Left ventricle myocardium inferior (tissue), 1 donor: Measurements from ENCODE around the gene PNPLA6. TPM values are rescaled to one million over a fixed set of nuclear protein-coding genes. Genes with fewer than 3 reads are reported as not detected.
A peak's percentile ranks its signal among the peaks of the same experiment; 100 is the strongest.

Source experiments
- DNase-seq: peaks from one replicate; pipeline ENCODE4 v3.0.0-alpha.2; 2020
- H3K27ac ChIP-seq: fragments of 200-600 bp; replicated peaks from 2 replicates; pipeline ENCODE4 v1.8.0; 2021
- H3K27me3 ChIP-seq: fragments of 200-600 bp; 2 replicates; pipeline ENCODE4 v1.8.0; 2021; ENCODE audit warnings: low read depth
- H3K36me3 ChIP-seq: fragments of 200-600 bp; 2 replicates; pipeline ENCODE4 v1.8.0; 2021
- H3K4me1 ChIP-seq: fragments of 200-600 bp; 2 replicates; pipeline ENCODE4 v1.8.0; 2021
- H3K4me3 ChIP-seq: fragments of 200-600 bp; 2 replicates; pipeline ENCODE4 v1.8.0; 2021; ENCODE audit warnings: mild to moderate bottlenecking, moderate library complexity
- H3K9me3 ChIP-seq: fragments of 200-600 bp; replicated peaks from 2 replicates; pipeline ENCODE4 v1.8.0; 2021
- CTCF ChIP-seq: fragments of 200-600 bp; IDR thresholded peaks from 2 replicates; pipeline ENCODE4 v1.8.0; 2021; ENCODE audit warnings: antibody characterized with exemption, mild to moderate bottlenecking, borderline replicate concordance
- intact Hi-C: fragments of 100-400 bp; cut with micrococcal nuclease; formaldehyde crosslinking; loops from one replicate; pipeline ENCODE4 v1.11.0; 2022
- total RNA-seq: library from RNA; stranded (reverse); fragmentation: NEBNext Ultra II Directional; extraction: Animal tissue kit (Norgen Biotek cat#: 25700); gene quantifications from one replicate; pipeline ENCODE4 v1.2.1, GENCODE V29; 2021
- donor health status: DM: no; HTN: yes; CAD: no; lungs with severe emphysema.

The PNPLA6 gene
- total RNA-seq, 1 donor from 2014 or later: 52.7 TPM

GRCh38 chr19:7528522-7529245 is 6.8 kb upstream of the PNPLA6 start:
- TF ChIP-seq CTCF: no peak
- Histone ChIP-seq H3K4me3 (no peak overlapping the region), H3K4me1 (peaks cover 20% of the 10 kb centered on the region), H3K36me3 (peaks cover 69% of the 10 kb centered on the region), H3K9me3 (no peaks in the 10 kb centered on the region), H3K27ac (no peak overlapping the region), H3K27me3 (no peaks in the 10 kb centered on the region)
- no peak for DNase-seq
- intact Hi-C loops: no loop called here

GRCh38 chr19:7529246-7529600 is 6.3 kb upstream of the PNPLA6 start:
- intact Hi-C loops: no loop called here
- no peak overlapping the region for H3K27ac ChIP-seq
- DNase-seq: no peak
- peaks cover 19% of the 10 kb centered on the region for H3K4me1 ChIP-seq
- H3K27me3 ChIP-seq: no peaks in the 10 kb centered on the region
- H3K4me3 ChIP-seq: no peak overlapping the region
- TF ChIP-seq CTCF: no peak
- H3K36me3 ChIP-seq: peaks cover 69% of the 10 kb centered on the region
- no peaks in the 10 kb centered on the region for H3K9me3 ChIP-seq

- H3K27me3 ChIP-seq: no peaks in the 10 kb centered on the region
- TF ChIP-seq CTCF: no peak
- H3K27ac ChIP-seq: no peak overlapping the region
- H3K4me1 ChIP-seq: peaks cover 19% of the 10 kb centered on the region
- no peak for DNase-seq
- peaks cover 67% of the 10 kb centered on the region for H3K36me3 ChIP-seq
- intact Hi-C loops: no loop called here
- H3K9me3 ChIP-seq: no peaks in the 10 kb centered on the region
- H3K4me3 ChIP-seq: no peak overlapping the region
Observed at GRCh38 chr19:7529610-7530490, 5.7 kb upstream of the PNPLA6 start.

- no peaks in the 10 kb centered on the region for H3K9me3 ChIP-seq
- peak; percentile 76 for DNase-seq
- H3K4me1 ChIP-seq: peaks cover 38% of the 10 kb centered on the region
- TF ChIP-seq CTCF: no peak
- peaks cover 51% of the 10 kb centered on the region for H3K36me3 ChIP-seq
- intact Hi-C loops: no loop called here
- no peaks in the 10 kb centered on the region for H3K27me3 ChIP-seq
- H3K27ac ChIP-seq: peak overlapping the region; percentile 93
- peak overlapping the region; percentile 95 for H3K4me3 ChIP-seq
Observed at GRCh38 chr19:7533281-7533885, 2.1 kb upstream of the PNPLA6 start.

GRCh38 chr19:7533925-7534480 is 1.5 kb upstream of the PNPLA6 start:
- H3K9me3 ChIP-seq: no peaks in the 10 kb centered on the region
- no peak for TF ChIP-seq CTCF
- H3K27ac ChIP-seq: peak overlapping the region; percentile 93
- peak; percentile 88 for DNase-seq
- peaks cover 38% of the 10 kb centered on the region for H3K4me1 ChIP-seq
- H3K27me3 ChIP-seq: no peaks in the 10 kb centered on the region
- peaks cover 50% of the 10 kb centered on the region for H3K36me3 ChIP-seq
- H3K4me3 ChIP-seq: peak overlapping the region; percentile 95
- intact Hi-C loops: no loop called here
